ENCODE results near the gene RORC. TPM values are rescaled to one million over a fixed set of nuclear protein-coding genes. Genes with fewer than 3 reads are reported as not detected.
"Not testable (repeated sequence)": the region's sequence is repeated elsewhere in the genome, so short reads cannot be mapped to it uniquely, and the experiment has no call there.

The RORC gene
- total RNA-seq, 4 donors from 2014 or later: 0.13 to 1.8 (median 1.4) TPM; not detected in 1

- TF ChIP-seq POLR2AphosphoS5 (IDR thresholded peaks at IDR 0.05) (no peak), EP300 (IDR thresholded peaks at IDR 0.05) (no peak), CTCF (IDR thresholded peaks at IDR 0.05) (no peak), POLR2A (IDR thresholded peaks at IDR 0.05) (no peak)
- no peak for ATAC-seq
- peaks cover 0 to 1% of the 10 kb centered on the region in 2 donors for H3K36me3 ChIP-seq
- peaks cover 0 to 22% (median 0%) of the 10 kb centered on the region in 3 donors for H3K4me1 ChIP-seq
- no peaks in the 10 kb centered on the region for H3K9me3 ChIP-seq
- no peak overlapping the region for H3K27ac ChIP-seq
- H3K27me3 ChIP-seq: no peaks in the 10 kb centered on the region
- H3K4me3 ChIP-seq: no peak overlapping the region
- WGBS, 2 donors (ENCODE audit: low coverage in 1 of 2): 82 to 85% methylated on average over 2 to 3 of the region's 3 CpGs
Measured at GRCh38 chr1:151787689-151788088, 43.9 kb downstream of the RORC start.

DNA sequence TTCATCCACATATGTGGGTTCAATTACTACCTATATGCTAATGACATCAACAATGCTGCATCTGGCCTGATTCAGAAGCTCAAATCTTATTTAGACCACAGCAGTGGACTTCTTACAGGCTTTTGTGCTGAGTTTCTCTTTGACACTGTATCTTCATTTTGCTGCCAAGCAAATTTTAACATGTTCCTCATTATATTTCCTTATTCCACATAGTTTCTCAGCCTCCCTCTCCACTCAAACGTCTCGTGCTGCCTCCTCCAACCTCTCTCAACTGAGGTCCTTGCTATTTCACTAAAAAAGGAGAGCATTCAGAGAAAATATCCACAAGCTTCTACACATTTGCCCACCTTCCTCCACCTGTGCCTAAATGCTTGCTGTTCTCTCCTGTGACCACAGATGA, 47.8 kb downstream of the RORC start:
- H3K27ac ChIP-seq: no peak overlapping the region
- no peak for TF ChIP-seq CTCF (IDR thresholded peaks at IDR 0.05)
- no peak for TF ChIP-seq POLR2AphosphoS5 (IDR thresholded peaks at IDR 0.05)
- no peak for TF ChIP-seq POLR2A (IDR thresholded peaks at IDR 0.05)
- no peak for TF ChIP-seq EP300 (IDR thresholded peaks at IDR 0.05)
- no peaks in the 10 kb centered on the region for H3K4me1 ChIP-seq
- ATAC-seq: no peak
- H3K27me3 ChIP-seq: no peaks in the 10 kb centered on the region
- 50 to 70% methylated on average over 2 of the region's 2 CpGs for WGBS, 2 donors (ENCODE audit: low coverage in 1 of 2)
- no peaks in the 10 kb centered on the region for H3K9me3 ChIP-seq
- no peak overlapping the region for H3K4me3 ChIP-seq
- H3K36me3 ChIP-seq: peaks cover 0 to 40% of the 10 kb centered on the region in 2 donors

DNA sequence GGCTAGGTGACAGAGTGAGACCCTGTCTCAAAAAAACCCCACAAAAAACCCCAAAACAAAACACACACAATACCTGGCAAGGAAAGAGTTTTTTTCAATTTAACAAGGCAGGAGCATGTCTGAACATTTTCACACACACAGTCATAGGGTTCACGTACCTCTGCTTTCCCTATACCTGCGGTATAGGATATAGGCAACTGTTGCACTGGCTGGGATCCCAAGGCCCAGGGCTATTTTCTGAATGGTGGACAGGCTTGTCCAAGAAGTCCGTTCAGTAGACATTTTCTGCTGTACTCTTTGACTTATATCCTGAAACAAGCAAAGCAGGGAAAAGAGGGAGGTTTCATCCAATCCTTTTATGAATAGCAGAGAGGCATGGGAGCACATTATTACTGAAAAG, 48.9 kb downstream of the RORC start:
- Histone ChIP-seq H3K27ac (no peak overlapping the region), H3K9me3 (no peaks in the 10 kb centered on the region), H3K27me3 (no peaks in the 10 kb centered on the region), H3K36me3 (peaks cover 0 to 51% of the 10 kb centered on the region in 2 donors), H3K4me1 (no peaks in the 10 kb centered on the region), H3K4me3 (no peak overlapping the region)
- TF ChIP-seq POLR2AphosphoS5 (IDR thresholded peaks at IDR 0.05) (no peak), CTCF (IDR thresholded peaks at IDR 0.05) (no peak), EP300 (IDR thresholded peaks at IDR 0.05) (no peak), POLR2A (IDR thresholded peaks at IDR 0.05) (no peak)
- no peak for ATAC-seq
- WGBS, 2 donors (ENCODE audit: low coverage in 1 of 2): 88 to 95% methylated on average over 2 to 3 of the region's 3 CpGs

GRCh38 chr1:151782026-151782425, 49.6 kb downstream of the RORC start:
- not testable (repeated sequence) for H3K4me3 ChIP-seq, ATAC-seq, H3K27ac ChIP-seq, H3K9me3 ChIP-seq, H3K4me1 ChIP-seq, H3K27me3 ChIP-seq
- WGBS, 2 donors (ENCODE audit: low coverage in 1 of 2): 76 to 80% methylated on average over 1 to 3 of the region's 5 CpGs
- H3K36me3 ChIP-seq: peaks cover 0 to 58% of the 10 kb centered on the region in 2 donors

DNA sequence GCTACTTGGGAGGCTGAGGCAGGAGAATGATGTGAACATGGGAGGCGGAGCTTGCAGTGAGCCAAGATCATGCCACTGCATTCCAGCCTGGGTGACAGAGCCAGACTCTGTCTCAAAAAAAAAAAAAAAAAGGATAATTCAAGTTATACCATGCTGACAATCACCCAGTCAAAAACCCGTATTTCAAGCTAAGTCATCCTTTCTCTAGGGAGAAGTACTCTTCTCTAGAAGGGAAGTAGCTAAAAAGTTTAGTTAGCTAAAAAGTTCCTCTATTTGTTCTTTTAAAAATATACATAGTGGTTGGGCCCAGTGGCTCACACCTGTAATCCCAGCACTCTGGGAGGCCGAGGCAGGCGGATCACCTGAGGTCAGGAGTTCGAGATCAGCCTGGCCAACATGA, 50.9 kb downstream of the RORC start:
- H3K9me3 ChIP-seq: not testable (repeated sequence)

GRCh38 chr1:151779852-151780251, 51.8 kb downstream of the RORC start:
- peaks cover 0 to 80% of the 10 kb centered on the region in 2 donors for H3K36me3 ChIP-seq

More for the DNA sequence above, 50.9 kb downstream of the RORC start:
- not testable (repeated sequence) for H3K4me1 ChIP-seq, H3K27me3 ChIP-seq, ATAC-seq, H3K27ac ChIP-seq, H3K4me3 ChIP-seq
- 86% methylated on average over 5 of the region's 5 CpGs; no CpG with 5 or more reads in 1 of the 2 donors for WGBS, 2 donors (ENCODE audit: low coverage in 1 of 2)
- H3K36me3 ChIP-seq: peaks cover 0 to 71% of the 10 kb centered on the region in 2 donors

More at GRCh38 chr1:151779852-151780251, 51.8 kb downstream of the RORC start:
- TF ChIP-seq POLR2AphosphoS5 (IDR thresholded peaks at IDR 0.05): no peak
- no peak for TF ChIP-seq CTCF (IDR thresholded peaks at IDR 0.05)
- no peak for TF ChIP-seq POLR2A (IDR thresholded peaks at IDR 0.05)
- no peak for TF ChIP-seq EP300 (IDR thresholded peaks at IDR 0.05)
- ATAC-seq: no peak
- no peaks in the 10 kb centered on the region for H3K27me3 ChIP-seq
- no peak overlapping the region for H3K4me3 ChIP-seq
- H3K27ac ChIP-seq: no peak overlapping the region
- no peaks in the 10 kb centered on the region for H3K9me3 ChIP-seq
- no peaks in the 10 kb centered on the region for H3K4me1 ChIP-seq
- WGBS, 2 donors (ENCODE audit: low coverage in 1 of 2): 86 to 88% methylated on average over 2 to 4 of the region's 4 CpGs
